A673 (cell line): Measurements from ENCODE around the gene SLC2A4. TPM values are rescaled to one million over a fixed set of nuclear protein-coding genes. Genes with fewer than 3 reads are reported as not detected.
"Not testable (repeated sequence)": the region's sequence is repeated elsewhere in the genome, so short reads cannot be mapped to it uniquely, and the experiment has no call there.

Source experiments
- BruUV-seq: library from RNA; stranded (reverse); fragments of 400-500 nt; replicated peaks from 2 replicates; lab custom pipeline; 2021; lab: Mats Ljungman, UMichigan
- CTCF ChIA-PET: fragments of 300-600 bp; sonication (Branson Sonifier 250); formaldehyde crosslinking; loops from one replicate; lab custom pipeline; 2022; ENCODE audit warnings: antibody characterized with exemption; lab: Charles Lee
- POLR2A ChIA-PET: fragments of 300-600 bp; sonication (Branson Sonifier 250); formaldehyde crosslinking; loops from one replicate; lab custom pipeline; 2022; ENCODE audit warnings: antibody characterized with exemption; ENCODE audit not compliant: low non-redundant PET; lab: Charles Lee
- DNase-seq: peaks from one replicate; pipeline ENCODE4 v3.0.0-alpha.2; 2015; ENCODE audit warnings: low spot score
- H3K27ac ChIP-seq: fragments of 200-600 bp; sonication (generic); 2 replicates; pipeline ENCODE4 v1.5.1; 2016; ENCODE audit warnings: mixed run types, low read depth, mild to moderate bottlenecking, mixed read lengths, antibody characterized with exemption, low read length; ENCODE audit not compliant: poor library complexity, severe bottlenecking
- H3K27me3 ChIP-seq: fragments of 200-600 bp; sonication (generic); replicated peaks from 2 replicates; pipeline ENCODE4 v1.6.1; 2017; ENCODE audit warnings: mixed run types, low read depth, mild to moderate bottlenecking, mixed read lengths, antibody characterized with exemption, low read length; ENCODE audit not compliant: insufficient read depth, poor library complexity
- H3K36me3 ChIP-seq: fragments of 200-600 bp; sonication (generic); 2 replicates; pipeline ENCODE4 v1.6.1; 2016; ENCODE audit warnings: mixed run types, mild to moderate bottlenecking, mixed read lengths, antibody characterized with exemption, low read length; ENCODE audit not compliant: insufficient read depth, poor library complexity, severe bottlenecking
- H3K4me1 ChIP-seq: fragments of 200-600 bp; sonication (generic); 2 replicates; pipeline ENCODE4 v1.6.1; 2017; ENCODE audit warnings: mixed run types, mild to moderate bottlenecking, mixed read lengths, antibody characterized with exemption, low read length; ENCODE audit not compliant: insufficient read depth, poor library complexity, severe bottlenecking
- H3K4me3 ChIP-seq: fragments of 200-600 bp; sonication (generic); 2 replicates; pipeline ENCODE4 v1.5.1; 2016; ENCODE audit warnings: low read depth, mixed run types, mild to moderate bottlenecking, mixed read lengths, low read length; ENCODE audit not compliant: poor library complexity, severe bottlenecking
- H3K9me3 ChIP-seq: fragments of 200-600 bp; sonication (generic); 2 replicates; pipeline ENCODE4 v1.6.1; 2016; ENCODE audit warnings: mixed run types, low read depth, mild to moderate bottlenecking, mixed read lengths, antibody characterized with exemption, low read length; ENCODE audit not compliant: poor library complexity, severe bottlenecking
- CTCF ChIP-seq: fragments of 300-800, 200-600 bp; sonication (generic); conservative IDR thresholded peaks from 2 replicates; pipeline ENCODE4 v1.5.1; 2017; ENCODE audit warnings: low read depth, mild to moderate bottlenecking, antibody characterized with exemption, low read length, moderate library complexity, mixed read lengths
- EZH2 ChIP-seq: fragments of 200-600 bp; sonication (generic); IDR thresholded peaks from 2 replicates; pipeline ENCODE4 v1.6.1; 2017; ENCODE audit warnings: borderline replicate concordance, low read depth, mild to moderate bottlenecking, mixed read lengths, antibody characterized with exemption, low read length; ENCODE audit not compliant: poor library complexity, severe bottlenecking
- intact Hi-C: fragments of 100-400 bp; cut with micrococcal nuclease; formaldehyde crosslinking; loops from one replicate; pipeline ENCODE4 v1.10.0; 2022; ENCODE audit not compliant: unreplicated experiment
- total RNA-seq: library from RNA; stranded (reverse); gene quantifications from 2 replicates; pipeline ENCODE4 v1.2.3, GENCODE V29; 2021

Gene SLC2A4
- total RNA-seq, 1 experiment from 2014 or later = 0.67 TPM

- no TSS peak for BruUV-seq
- Histone ChIP-seq H3K27me3 (no peaks in the 10 kb centered on the region), H3K4me1 (peaks cover 29% of the 10 kb centered on the region), H3K27ac (peak within 1 kb of the TSS; percentile 84), H3K9me3 (no peaks in the 10 kb centered on the region), H3K36me3 (peaks cover 44% of the 10 kb centered on the region), H3K4me3 (peak within 1 kb of the TSS; percentile 72)
- TF ChIP-seq EZH2 (no peak), CTCF (no peak)
- CTCF ChIA-PET = interaction anchor here (0.6 to 1.0 kb wide), 3 partner anchors 21 to 162 kb away, joined by 3 to 5 read pairs (median 4); partner anchors contain the start of gene TMEM256
- intact Hi-C loops = no loop called here
- DNase-seq = peak; percentile 96
- POLR2A ChIA-PET = interaction anchor here (0.6 to 0.7 kb wide), 3 partner anchors 9 to 445 kb away, joined by 3 to 10 read pairs (median 10); partner anchors contain the start of genes CTDNEP1 and TP53
These were observed 39.5 kb upstream of the SLC2A4 start, which contains the start of gene GABARAP for GRCh38 chr17:7241783-7242716. Gene GABARAP (minus strand): TSS chr17:7242449. CDS start chr17:7242330, 119 bp downstream.

DNA sequence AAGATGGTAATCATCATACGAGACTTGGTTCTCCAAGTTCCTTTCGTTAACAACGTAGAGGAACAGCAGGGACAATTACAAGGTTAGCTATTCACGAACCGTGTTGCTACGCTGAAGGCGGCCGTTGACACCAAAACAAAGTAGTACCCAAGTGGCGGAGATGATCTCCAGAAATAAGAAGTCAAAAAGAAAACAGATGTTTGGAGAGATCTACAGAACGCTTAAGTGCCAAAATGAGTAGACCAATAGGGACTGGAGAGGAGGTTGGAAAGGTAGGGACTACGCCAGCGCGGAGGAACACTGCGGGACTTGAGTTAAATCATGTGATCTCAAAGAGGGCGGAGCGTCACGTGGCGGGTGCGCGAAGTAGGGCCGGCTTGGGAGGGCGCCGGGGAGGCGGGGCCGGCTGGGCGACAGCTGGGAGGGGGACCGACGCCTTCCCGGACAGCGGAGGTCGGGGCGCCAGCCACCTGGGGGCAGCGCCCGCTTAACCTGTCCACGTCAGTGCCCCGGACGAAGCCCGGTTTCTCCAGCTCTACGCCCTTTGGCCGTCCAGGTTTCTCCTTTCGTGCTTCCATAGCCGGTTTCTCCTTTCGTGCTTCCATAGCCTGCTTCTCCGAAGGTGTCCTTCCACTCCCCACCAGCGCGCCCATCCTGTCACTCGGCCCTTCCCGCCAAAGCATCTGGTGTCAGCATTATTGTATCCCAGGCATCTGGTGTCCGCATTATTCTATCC, 38.6 kb upstream of the SLC2A4 start:
- Histone ChIP-seq H3K4me1 (peaks cover 23% of the 10 kb centered on the region), H3K27ac (peak overlapping the region; percentile 84), H3K36me3 (peaks cover 43% of the 10 kb centered on the region), H3K27me3 (no peaks in the 10 kb centered on the region), H3K9me3 (no peaks in the 10 kb centered on the region), H3K4me3 (peak overlapping the region; percentile 72)
- intact Hi-C loops = loop anchor here (1.0 kb wide), 1 partner anchor 8 kb away; the partner anchor contains the start of gene CTDNEP1
- CTCF ChIA-PET = interaction anchor here (0.6 to 1.0 kb wide), 3 partner anchors 22 to 161 kb away, joined by 3 to 5 read pairs (median 4); partner anchors contain the start of gene TMEM256
- POLR2A ChIA-PET = interaction anchor here (0.6 to 0.7 kb wide), 3 partner anchors 9 to 445 kb away, joined by 3 to 10 read pairs (median 10); partner anchors contain the start of genes CTDNEP1 and TP53
- BruUV-seq = no TSS peak
- no peak for TF ChIP-seq EZH2
- TF ChIP-seq CTCF = no peak
- DNase-seq = peak; percentile 97

DNA sequence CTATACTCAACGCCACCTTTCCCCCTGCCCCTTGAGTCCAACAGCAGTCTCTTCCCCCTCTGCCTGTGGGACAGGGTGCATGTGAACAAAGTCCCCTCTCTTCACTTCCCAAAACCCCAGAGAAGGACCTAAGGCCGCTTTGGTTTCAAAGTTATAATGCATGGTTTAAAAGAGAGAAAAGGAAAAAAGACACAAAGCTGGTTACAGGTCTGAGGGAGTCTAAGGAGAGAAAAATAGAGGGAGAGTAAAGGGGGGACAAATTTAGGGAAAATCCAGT, 38.1 kb upstream of the SLC2A4 start:
- Histone ChIP-seq H3K4me1 (peaks cover 23% of the 10 kb centered on the region), H3K36me3 (peaks cover 43% of the 10 kb centered on the region), H3K4me3 (peak overlapping the region; percentile 72), H3K27me3 (no peaks in the 10 kb centered on the region), H3K27ac (peak overlapping the region; percentile 84), H3K9me3 (no peaks in the 10 kb centered on the region)
- intact Hi-C loops = loop anchor here (1.0 kb wide), 1 partner anchor 8 kb away; the partner anchor contains the start of gene CTDNEP1
- TF ChIP-seq CTCF = no peak
- TF ChIP-seq EZH2 = no peak
- no peak for DNase-seq
- POLR2A ChIA-PET = no interaction called here
- CTCF ChIA-PET = interaction anchor here (0.8 kb wide), 1 partner anchor 23 kb away, joined by 3 read pairs; no protein-coding TSS in a partner anchor
- BruUV-seq = no TSS peak

DNA sequence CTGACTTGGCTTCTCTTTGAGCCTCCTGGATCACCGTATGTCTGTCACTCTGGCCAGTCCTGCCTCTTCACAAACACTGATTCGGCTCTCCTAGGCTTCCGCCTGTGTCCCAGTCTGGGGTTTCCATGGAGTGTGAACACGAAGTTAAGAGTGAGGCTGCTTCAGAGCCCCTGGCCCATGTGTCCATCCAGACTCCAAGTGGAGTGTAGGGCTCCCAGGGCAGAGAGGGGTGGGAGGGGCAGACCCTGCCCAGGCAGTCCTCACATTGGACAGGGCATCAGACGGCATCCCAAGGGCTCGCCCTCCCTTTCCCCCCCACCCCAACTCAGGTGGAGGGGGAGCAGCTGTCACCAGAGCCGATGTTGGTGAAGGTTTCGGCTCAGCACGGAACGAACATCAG, 37.7 kb upstream of the SLC2A4 start:
- intact Hi-C loops = loop anchor here (1.0 kb wide), 1 partner anchor 7 kb away; the partner anchor contains the start of gene CTDNEP1
- BruUV-seq = TSS peak; percentile 25
- CTCF ChIA-PET = not testable (repeated sequence)

More for the DNA sequence above, 37.7 kb upstream of the SLC2A4 start:
- H3K4me3 ChIP-seq, H3K27me3 ChIP-seq, H3K9me3 ChIP-seq, H3K27ac ChIP-seq, POLR2A ChIA-PET, DNase-seq: not testable (repeated sequence)
- peaks cover 23% of the 10 kb centered on the region for H3K4me1 ChIP-seq
- peaks cover 43% of the 10 kb centered on the region for H3K36me3 ChIP-seq
